ENCODE data around the gene VEZT. TPM values are rescaled to one million over a fixed set of nuclear protein-coding genes. Genes with fewer than 3 reads are reported as not detected.
A peak's percentile ranks its signal among the peaks of the same experiment; 100 is the strongest.

The VEZT gene
- total RNA-seq, 4 donors from 2014 or later, result 101 to 186 (median 160) TPM

DNA sequence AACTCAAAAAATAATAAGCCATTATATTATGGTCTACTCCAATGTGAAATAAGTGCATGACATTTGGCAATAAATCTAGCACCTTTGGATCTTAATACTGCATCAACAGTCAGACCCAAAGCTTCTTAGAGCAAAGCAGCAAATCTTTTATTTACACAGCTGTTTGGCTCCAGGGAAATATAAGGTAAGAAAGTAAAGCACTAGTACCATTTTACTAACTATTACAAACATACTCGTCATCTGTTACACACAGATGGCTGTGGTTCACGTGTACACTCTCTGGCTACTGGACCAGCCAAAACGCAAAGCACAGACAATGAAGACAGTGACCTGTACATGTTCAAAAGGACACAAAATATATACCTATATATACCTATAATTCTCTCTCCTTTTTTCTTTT is 3.1 kb upstream of the VEZT start:
- Histone ChIP-seq H3K27ac (no peak overlapping the region), H3K4me1 (peaks cover 15 to 16% of the 10 kb centered on the region in 2 donors), H3K27me3 (no peaks in the 10 kb centered on the region), H3K36me3 (no peaks in the 10 kb centered on the region), H3K4me3 (replicated peaks in 1 of 3) (no peak overlapping the region), H3K9me3 (no peaks in the 10 kb centered on the region)
- DNase-seq, result no peak
- TF ChIP-seq, protein P1, sequence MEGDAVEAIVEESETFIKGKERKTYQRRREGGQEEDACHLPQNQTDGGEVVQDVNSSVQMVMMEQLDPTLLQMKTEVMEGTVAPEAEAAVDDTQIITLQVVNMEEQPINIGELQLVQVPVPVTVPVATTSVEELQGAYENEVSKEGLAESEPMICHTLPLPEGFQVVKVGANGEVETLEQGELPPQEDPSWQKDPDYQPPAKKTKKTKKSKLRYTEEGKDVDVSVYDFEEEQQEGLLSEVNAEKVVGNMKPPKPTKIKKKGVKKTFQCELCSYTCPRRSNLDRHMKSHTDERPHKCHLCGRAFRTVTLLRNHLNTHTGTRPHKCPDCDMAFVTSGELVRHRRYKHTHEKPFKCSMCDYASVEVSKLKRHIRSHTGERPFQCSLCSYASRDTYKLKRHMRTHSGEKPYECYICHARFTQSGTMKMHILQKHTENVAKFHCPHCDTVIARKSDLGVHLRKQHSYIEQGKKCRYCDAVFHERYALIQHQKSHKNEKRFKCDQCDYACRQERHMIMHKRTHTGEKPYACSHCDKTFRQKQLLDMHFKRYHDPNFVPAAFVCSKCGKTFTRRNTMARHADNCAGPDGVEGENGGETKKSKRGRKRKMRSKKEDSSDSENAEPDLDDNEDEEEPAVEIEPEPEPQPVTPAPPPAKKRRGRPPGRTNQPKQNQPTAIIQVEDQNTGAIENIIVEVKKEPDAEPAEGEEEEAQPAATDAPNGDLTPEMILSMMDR (IDR thresholded peaks at IDR 0.05), result no peak
- no peak for TF ChIP-seq POLR2A (IDR thresholded peaks at IDR 0.05)
- 94 to 95% methylated on average over 3 of the region's 3 CpGs for WGBS, 2 donors
- intact Hi-C loops (cut with DNase I), result no loop called here

DNA sequence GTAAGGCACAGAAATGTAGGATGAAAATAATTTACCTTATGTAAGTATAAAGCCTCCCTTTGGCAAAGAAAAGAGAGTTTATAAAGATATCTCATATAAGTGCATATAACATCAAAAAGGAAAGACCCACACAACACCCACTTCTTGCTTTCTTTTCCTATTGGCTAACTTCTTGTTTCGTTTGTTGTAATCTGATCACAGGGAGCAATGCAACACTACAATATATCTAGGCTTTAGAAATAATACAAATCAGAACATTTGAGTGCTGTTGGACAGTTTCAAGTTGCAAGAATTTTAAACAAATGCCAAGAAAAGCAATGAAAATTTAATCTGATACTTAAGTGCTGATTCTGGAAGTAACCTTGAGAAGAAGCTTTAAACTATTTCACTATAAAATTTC is 1.7 kb upstream of the VEZT start:
- peak in 1 of 2 donors; percentile 70 for TF ChIP-seq POLR2A (IDR thresholded peaks at IDR 0.05)
- TF ChIP-seq, protein P1 (IDR thresholded peaks at IDR 0.05), result no peak
- H3K9me3 ChIP-seq, result no peaks in the 10 kb centered on the region
- no peaks in the 10 kb centered on the region for H3K27me3 ChIP-seq
- WGBS, 2 donors, result 3 to 6% methylated on average over 1 of the region's 1 CpG
- DNase-seq, result no peak
- peak overlapping the region in 2 of 3 donors; percentile 40 to 59 for H3K4me3 ChIP-seq (replicated peaks in 1 of 3)
- no peaks in the 10 kb centered on the region for H3K36me3 ChIP-seq
- intact Hi-C loops (cut with DNase I), result loop anchor here (5.0 kb wide), 1 partner anchor 99 kb away; no protein-coding TSS in a partner anchor
- H3K27ac ChIP-seq, result peak overlapping the region in 2 of 3 donors; percentile 99 to 100
- H3K4me1 ChIP-seq, result peaks cover 21 to 30% of the 10 kb centered on the region in 2 donors

DNA sequence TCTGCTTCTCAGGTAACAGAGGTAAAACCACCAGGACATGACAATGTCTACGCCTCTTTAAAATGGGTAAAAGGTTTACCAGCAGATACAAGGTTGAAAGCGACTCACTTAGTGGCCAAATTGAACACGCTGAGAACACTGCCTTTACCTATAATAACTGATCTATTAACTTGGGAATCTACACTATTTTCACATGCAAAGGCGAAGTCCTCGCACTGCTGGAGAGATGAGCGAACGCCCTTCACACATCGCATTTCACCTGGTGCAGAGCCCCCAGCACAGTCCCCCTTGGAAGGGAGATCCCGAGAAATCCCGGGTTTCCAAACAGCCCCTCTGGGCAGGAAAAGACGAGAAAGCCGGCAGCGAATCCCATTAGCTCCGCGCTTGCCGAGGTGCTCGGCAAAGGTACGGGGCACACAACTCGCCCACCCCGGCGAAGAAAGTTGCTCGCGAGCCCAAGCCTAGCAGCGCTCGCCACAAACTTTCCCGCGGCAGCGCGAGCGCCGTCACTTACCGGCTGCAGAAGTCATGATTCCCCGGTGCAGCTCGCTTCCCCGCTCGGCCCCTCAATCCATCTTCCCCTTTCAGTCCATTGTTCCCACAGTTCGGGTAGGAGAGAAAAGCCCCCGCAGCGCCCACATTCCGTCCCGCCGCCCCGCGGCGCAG is 763 bp upstream of the VEZT start:
- no peaks in the 10 kb centered on the region for H3K9me3 ChIP-seq
- TF ChIP-seq, protein P1 (IDR thresholded peaks at IDR 0.05), result no peak
- TF ChIP-seq POLR2A (IDR thresholded peaks at IDR 0.05), result no peak
- no peaks in the 10 kb centered on the region for H3K27me3 ChIP-seq
- H3K36me3 ChIP-seq, result no peaks in the 10 kb centered on the region
- peak overlapping the region; percentile 40 to 59 (median 42) for H3K4me3 ChIP-seq (replicated peaks in 1 of 3)
- DNase-seq, result no peak
- peaks cover 30 to 39% of the 10 kb centered on the region in 2 donors for H3K4me1 ChIP-seq
- WGBS, 2 donors, result 0 to 1% methylated on average over 24 to 44 of the region's 45 CpGs
- intact Hi-C loops (cut with DNase I), result loop anchor here (5.0 kb wide), 1 partner anchor 100 kb away; no protein-coding TSS in a partner anchor
- peak overlapping the region; percentile 81 to 100 (median 99) for H3K27ac ChIP-seq

DNA sequence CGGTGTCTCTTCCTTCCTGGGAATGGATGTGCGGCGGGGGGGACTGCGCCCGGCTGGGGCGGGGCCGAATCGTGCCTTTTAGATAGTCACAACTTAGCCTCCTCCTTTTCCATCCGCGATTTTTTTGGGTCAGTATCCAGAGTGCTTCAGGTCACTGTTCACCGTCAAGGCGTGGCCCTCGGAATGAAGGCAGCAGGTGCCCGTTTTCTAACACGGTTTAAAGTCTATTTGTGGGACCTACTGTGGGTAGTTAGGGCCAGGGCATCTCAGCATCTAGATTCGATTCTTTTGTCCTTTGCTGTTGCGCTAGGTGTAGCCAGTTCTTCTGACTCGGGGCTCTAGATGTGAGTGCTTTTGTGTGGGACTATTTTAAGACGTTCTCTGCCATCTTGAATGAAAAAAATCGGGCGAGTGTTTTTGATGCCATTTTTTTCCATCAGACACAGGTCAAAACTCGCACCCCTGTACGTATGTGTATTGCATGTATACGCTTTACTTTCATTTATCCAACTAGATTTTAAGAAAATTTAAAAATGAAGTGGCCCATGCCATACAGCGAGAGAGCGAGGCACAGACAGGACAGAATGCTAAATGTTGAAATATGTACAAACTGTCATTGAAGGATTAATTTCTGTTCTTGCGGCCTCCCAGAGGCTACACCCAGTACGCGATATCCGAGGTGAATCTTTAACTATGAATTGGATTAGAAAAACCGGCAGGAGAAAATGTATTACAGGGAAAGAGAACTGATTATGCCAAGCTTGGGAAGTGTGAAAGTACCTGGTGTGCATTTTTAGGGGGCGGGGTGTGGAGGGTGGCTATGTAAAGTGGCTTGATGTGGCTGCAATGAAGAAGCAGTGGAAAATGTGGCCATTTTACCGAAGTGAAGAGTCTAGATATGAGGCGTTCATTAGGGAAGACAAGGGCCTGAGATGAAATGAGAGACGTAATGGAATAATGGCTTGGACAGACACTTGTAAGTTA is 835 bp downstream of the VEZT start:
- H3K4me3 ChIP-seq (replicated peaks in 1 of 3), result peak overlapping the region; percentile 72 to 88 (median 78)
- peak overlapping the region; percentile 99 to 100 (median 99) for H3K27ac ChIP-seq
- no peaks in the 10 kb centered on the region for H3K36me3 ChIP-seq
- TF ChIP-seq POLR2A (IDR thresholded peaks at IDR 0.05), result peak in 1 of 2 donors; percentile 10
- TF ChIP-seq, protein P1 (IDR thresholded peaks at IDR 0.05), result no peak
- 2% methylated on average over 28 to 30 of the region's 35 CpGs for WGBS, 2 donors
- H3K27me3 ChIP-seq, result no peaks in the 10 kb centered on the region
- H3K9me3 ChIP-seq, result no peaks in the 10 kb centered on the region
- DNase-seq, result peak; percentile 89
- intact Hi-C loops (cut with DNase I), result loop anchor here (5.0 kb wide), 1 partner anchor 101 kb away; no protein-coding TSS in a partner anchor
- H3K4me1 ChIP-seq, result peaks cover 42 to 45% of the 10 kb centered on the region in 2 donors

Data from thyroid gland (tissue), 4 donors.